Panc1 (cell line): ENCODE measurements around the gene CPN1. TPM values are rescaled to one million over a fixed set of nuclear protein-coding genes. Genes with fewer than 3 reads are reported as not detected.

Experiments used
- ATAC-seq: fragments of 200-7000 bp; cut with Tn5 transposase; 2 replicates; pipeline ENCODE4 v1.9.1; 2020; ENCODE audit warnings: mild to moderate bottlenecking, moderate library complexity
- BruUV-seq: library from RNA; stranded (reverse); fragments of 400-500 nt; replicated peaks from 2 replicates; lab custom pipeline; 2021; lab: Mats Ljungman, UMichigan
- CTCF ChIA-PET: fragments of 300-600 bp; sonication (Branson Sonifier 250); formaldehyde crosslinking; loops from one replicate; lab custom pipeline; 2022; ENCODE audit warnings: antibody characterized with exemption; lab: Charles Lee
- POLR2A ChIA-PET: fragments of 300-600 bp; sonication (Branson Sonifier 250); formaldehyde crosslinking; loops from one replicate; lab custom pipeline; 2022; ENCODE audit warnings: antibody characterized with exemption; lab: Charles Lee
- DNase-seq: peaks from one replicate; pipeline ENCODE4 v3.0.0-alpha.2; 2010; ENCODE audit warnings: low read depth, low spot score
- H3K27ac ChIP-seq: 2 replicates; pipeline ENCODE4 v1.5.1; 2011; ENCODE audit warnings: mild to moderate bottlenecking, low read length, inconsistent platforms
- H3K27me3 ChIP-seq: fragments of 200-500 bp; sonication (Bioruptor generic); 2 replicates; pipeline ENCODE4 v1.6.0; 2014; ENCODE audit warnings: low read length, inconsistent platforms; ENCODE audit not compliant: control insufficient read depth, insufficient read depth
- H3K36me3 ChIP-seq: fragments of 200-500 bp; sonication (Bioruptor generic); 2 replicates; pipeline ENCODE4 v1.5.1; 2014; ENCODE audit warnings: inconsistent platforms, mild to moderate bottlenecking, low read length, moderate library complexity; ENCODE audit not compliant: control insufficient read depth, insufficient read depth
- H3K4me1 ChIP-seq: 2 replicates; pipeline ENCODE4 v1.5.1; 2011; ENCODE audit warnings: inconsistent platforms, mild to moderate bottlenecking, low read length, moderate library complexity; ENCODE audit not compliant: control insufficient read depth, insufficient read depth
- H3K4me3 ChIP-seq, 2 experiments: 2 replicates each; pipeline ENCODE4 v1.5.1; 2011 to 2012; ENCODE audit warnings: low read depth in 2 of 2, low read length in 2 of 2, mild to moderate bottlenecking in 2 of 2, inconsistent platforms in 1 of 2, moderate library complexity in 1 of 2
- H3K9me3 ChIP-seq: fragments of 200-500 bp; sonication (Bioruptor generic); 2 replicates; pipeline ENCODE4 v1.5.1; 2014; ENCODE audit warnings: low read depth, mild to moderate bottlenecking, inconsistent platforms, low read length, moderate library complexity; ENCODE audit not compliant: control insufficient read depth, insufficient read depth
- CTCF ChIP-seq: fragments of 450-650 bp; IDR thresholded peaks from 2 replicates; pipeline ENCODE4 v1.5.1; 2017; ENCODE audit warnings: mild to moderate bottlenecking
- POLR2AphosphoS5 ChIP-seq: IDR thresholded peaks from 2 replicates; pipeline ENCODE4 v1.6.1; 2012; ENCODE audit warnings: mild to moderate bottlenecking, low read depth, low read length, moderate library complexity
- REST ChIP-seq, 2 experiments: IDR thresholded peaks; 2 replicates each; pipeline ENCODE4 v1.6.1; 2011 to 2012; ENCODE audit warnings: low read depth in 2 of 2, control low read depth in 1 of 2, low read length in 1 of 2, mild to moderate bottlenecking in 1 of 2, moderate library complexity in 1 of 2; ENCODE audit not compliant: insufficient read depth in 1 of 2
- SIN3A ChIP-seq: IDR thresholded peaks from 2 replicates; pipeline ENCODE4 v1.6.1; 2012; ENCODE audit warnings: low read depth, mild to moderate bottlenecking, low read length, moderate library complexity, borderline replicate concordance; ENCODE audit not compliant: insufficient read depth
- TCF7L2 ChIP-seq: IDR thresholded peaks from 2 replicates; pipeline ENCODE4 v1.6.1; 2011; ENCODE audit warnings: mild to moderate bottlenecking, low read depth, low read length, inconsistent platforms
- in situ Hi-C: cut with HindIII; loops from 2 replicates; pipeline ENCODE4 v1.10.0; 2016; ENCODE audit warnings: low sequenced_read_pairs, low pct_unique_long_range_greater_than_20kb
- intact Hi-C: fragments of 100-400 bp; cut with micrococcal nuclease; formaldehyde crosslinking; loops from one replicate; pipeline ENCODE4 v1.10.0; 2022; ENCODE audit not compliant: unreplicated experiment
- total RNA-seq: library from RNA; stranded (reverse); gene quantifications from one replicate; pipeline ENCODE4 v1.2.1, GENCODE V29; 2021; ENCODE audit not compliant: unreplicated experiment

Gene CPN1
- total RNA-seq, 1 experiment from 2014 or later, result not detected

GRCh38 chr10:99998889-99999288 lies 82.8 kb downstream of the CPN1 start:
- Histone ChIP-seq H3K27me3 (no peaks in the 10 kb centered on the region), H3K4me1 (peaks cover 66% of the 10 kb centered on the region), H3K9me3 (peaks cover 2% of the 10 kb centered on the region; the same call in 1 of the 2 replicates), H3K4me3 (no peak overlapping the region), H3K36me3 (no peaks in the 10 kb centered on the region), H3K27ac (peak overlapping the region; percentile 67)
- TF ChIP-seq SIN3A, result no peak
- TF ChIP-seq TCF7L2, result no peak
- no peak for TF ChIP-seq REST (IDR thresholded peaks at IDR 0.05; ENCODE audit: insufficient read depth in 1 of 2, low read depth in 2 of 2, low read length in 1 of 2)
- no peak for TF ChIP-seq CTCF
- no peak for TF ChIP-seq POLR2AphosphoS5
- no peak for ATAC-seq
- no peak for DNase-seq
- CTCF ChIA-PET, result no interaction called here
- BruUV-seq, result no TSS peak
- in situ Hi-C loops (no loop called here), intact Hi-C loops (no loop called here)
- POLR2A ChIA-PET, result interaction anchor here (0.6 kb wide), 1 partner anchor 372 kb away, joined by 3 read pairs; no protein-coding TSS in a partner anchor

DNA sequence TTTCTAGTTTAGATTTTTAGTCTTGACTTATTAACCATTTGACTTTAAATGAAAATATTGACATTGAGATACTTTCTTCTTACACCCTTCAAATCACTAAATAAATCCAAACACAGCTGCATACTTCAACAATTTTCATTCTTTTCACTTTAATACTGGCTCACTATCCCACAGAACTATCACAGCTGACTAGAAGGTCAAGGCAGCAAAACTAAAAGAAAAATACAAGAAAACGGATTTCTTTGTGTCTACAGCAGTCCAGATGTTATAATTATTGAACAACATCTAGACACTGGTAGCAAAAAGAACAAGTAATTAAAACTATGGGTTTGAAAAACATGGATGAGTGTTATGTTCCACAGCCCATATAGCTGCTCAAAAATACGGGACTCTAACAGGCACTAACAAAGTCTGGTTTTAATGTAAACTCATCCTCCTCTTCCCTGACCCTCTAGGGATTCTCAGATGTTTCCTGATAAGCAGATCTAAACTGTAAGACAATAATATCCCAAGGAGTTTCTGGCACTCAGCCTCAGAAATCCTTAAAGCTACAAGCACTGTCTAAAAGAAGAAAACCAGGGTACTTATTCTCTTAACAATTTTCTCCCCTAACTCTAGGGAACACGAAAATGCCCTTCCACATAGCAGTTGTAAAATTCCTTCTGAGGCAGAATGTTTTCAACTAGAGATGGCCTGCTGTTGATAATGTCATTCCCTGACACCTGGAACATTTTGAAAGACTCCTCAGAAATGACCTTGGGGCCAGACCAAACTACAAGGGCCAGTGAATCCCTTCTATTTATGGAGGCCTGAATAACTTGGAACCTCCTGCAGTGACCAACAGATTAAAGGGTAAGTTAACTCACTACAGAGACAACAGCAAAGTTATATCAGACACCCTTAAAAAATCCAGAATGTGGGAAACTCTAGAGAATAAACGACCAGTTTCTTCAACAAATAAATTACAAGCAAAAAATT lies 84.7 kb downstream of the CPN1 start:
- ATAC-seq, result peak; percentile 33; the same call in 1 of the 2 replicates
- TF ChIP-seq SIN3A, result no peak

GRCh38 chr10:99995713-99996112 lies 86.0 kb downstream of the CPN1 start:
- no TSS peak for BruUV-seq

More for the DNA sequence above, 84.7 kb downstream of the CPN1 start:
- in situ Hi-C loops (no loop called here), intact Hi-C loops (no loop called here)
- POLR2A ChIA-PET, result interaction anchor here (0.7 kb wide), 1 partner anchor 65 kb away, joined by 9 read pairs; no protein-coding TSS in a partner anchor
- Histone ChIP-seq H3K36me3 (no peaks in the 10 kb centered on the region), H3K9me3 (no peaks in the 10 kb centered on the region), H3K4me1 (peaks cover 47% of the 10 kb centered on the region), H3K4me3 (no peak overlapping the region), H3K27ac (peak overlapping the region; percentile 71), H3K27me3 (no peaks in the 10 kb centered on the region)
- no peak for DNase-seq
- BruUV-seq, result TSS peak; percentile 7
- CTCF ChIA-PET, result no interaction called here

More at GRCh38 chr10:99995713-99996112, 86.0 kb downstream of the CPN1 start:
- Histone ChIP-seq H3K27ac (no peak overlapping the region), H3K4me3 (no peak overlapping the region), H3K36me3 (no peaks in the 10 kb centered on the region), H3K27me3 (no peaks in the 10 kb centered on the region), H3K4me1 (peaks cover 42% of the 10 kb centered on the region), H3K9me3 (no peaks in the 10 kb centered on the region)
- intact Hi-C loops, result no loop called here
- no peak for TF ChIP-seq REST (IDR thresholded peaks at IDR 0.05; ENCODE audit: insufficient read depth in 1 of 2, low read depth in 2 of 2, low read length in 1 of 2)
- TF ChIP-seq TCF7L2, result no peak
- no peak for TF ChIP-seq CTCF
- TF ChIP-seq SIN3A, result no peak
- no peak for TF ChIP-seq POLR2AphosphoS5
- POLR2A ChIA-PET, result no interaction called here
- CTCF ChIA-PET, result no interaction called here
- in situ Hi-C loops, result no loop called here
- ATAC-seq (no peak), DNase-seq (no peak)
